Activated CD8-positive, alpha-beta T cell treated with anti-CD3 and anti-CD28 coated beads, Interleukin-2, amount 10 ng/mL, durations not matched to agents 7 days and 5 days (primary cell): ENCODE results near the gene DBH. TPM values are rescaled to one million over a fixed set of nuclear protein-coding genes. Genes with fewer than 3 reads are reported as not detected.

Experiments
- ATAC-seq: fragments of 150-1000 bp; cut with Tn5 transposase; one replicate; pipeline ENCODE4 v1.10.0; 2021; ENCODE audit warnings: moderate library complexity
- CTCF ChIA-PET: fragments of 350-600 bp; sonication (Branson Sonifier 250); formaldehyde crosslinking; loops from one replicate; lab custom pipeline; 2021; ENCODE audit warnings: antibody characterized with exemption; lab: Charles Lee
- POLR2A ChIA-PET: fragments of 350-600 bp; sonication (Branson Sonifier 250); formaldehyde crosslinking; loops from one replicate; lab custom pipeline; 2021; ENCODE audit warnings: antibody characterized with exemption; lab: Charles Lee
- DNase-seq: peaks from one replicate; pipeline ENCODE4 v3.0.0-alpha.2; 2020
- H3K27ac Mint-ChIP-seq: one replicate; pipeline ENCODE4 v1.8.0; 2021; ENCODE audit warnings: mild to moderate bottlenecking, mixed read lengths
- H3K27me3 Mint-ChIP-seq: one replicate; pipeline ENCODE4 v1.8.0; 2021; ENCODE audit warnings: low read depth, mixed read lengths
- H3K36me3 Mint-ChIP-seq: one replicate; pipeline ENCODE4 v1.8.0; 2021; ENCODE audit warnings: low read depth, mixed read lengths
- H3K4me1 Mint-ChIP-seq: one replicate; pipeline ENCODE4 v1.8.0; 2021; ENCODE audit warnings: low read depth, mixed read lengths
- H3K4me3 Mint-ChIP-seq: one replicate; pipeline ENCODE4 v1.8.0; 2021; ENCODE audit warnings: mild to moderate bottlenecking, mixed read lengths
- H3K9me3 Mint-ChIP-seq: one replicate; pipeline ENCODE4 v1.8.0; 2022; ENCODE audit warnings: mixed read lengths; ENCODE audit not compliant: insufficient read depth
- total RNA-seq, 2 experiments: library from RNA; stranded (reverse); gene quantifications; one replicate each; pipeline ENCODE4 v1.2.3, GENCODE V29; 2021

Gene DBH
- total RNA-seq, 2 experiments from 2014 or later = not detected

DNA sequence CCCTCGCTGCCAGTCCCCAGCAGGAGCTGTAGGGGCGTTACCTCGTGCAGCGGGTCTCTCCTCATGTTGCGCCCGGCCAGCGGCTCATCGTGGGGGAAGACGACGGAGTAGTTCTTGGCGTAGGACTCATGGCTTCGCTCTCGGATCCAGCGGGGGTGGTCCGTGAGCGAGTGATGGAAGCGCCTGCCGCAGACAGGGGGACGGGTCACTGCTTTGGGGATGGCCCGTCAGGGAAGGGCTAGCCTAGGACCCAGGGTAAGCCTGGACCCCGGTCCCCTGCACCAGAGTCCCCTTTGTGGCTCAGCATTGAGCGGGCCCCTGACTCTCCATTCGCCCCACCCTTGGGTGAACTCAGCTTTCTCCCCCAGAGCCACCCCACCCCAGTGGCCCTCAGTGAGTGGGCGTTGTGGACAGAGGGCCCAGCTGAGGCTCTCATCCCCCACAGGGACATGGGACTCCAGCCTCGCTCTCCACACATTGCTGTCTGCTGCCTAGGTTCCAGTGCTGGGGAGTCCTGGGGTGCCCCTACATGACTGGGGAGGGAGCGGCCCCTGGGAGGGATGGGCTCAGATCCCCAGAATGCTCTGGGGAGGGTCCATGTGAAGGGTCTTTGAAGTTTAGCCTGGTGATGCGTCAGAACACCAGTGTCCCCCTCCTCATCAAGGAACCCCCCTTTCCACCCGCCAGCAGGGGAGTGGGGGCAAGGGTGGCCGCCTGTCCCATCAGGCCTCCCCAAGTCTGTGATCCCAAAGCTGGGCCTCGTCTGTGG lies 72.3 kb downstream of the DBH start:
- ATAC-seq (no peak), DNase-seq (no peak)
- Mint-ChIP-seq H3K9me3 (no peaks in the 10 kb centered on the region), H3K27ac (no peak overlapping the region), H3K4me1 (peaks cover 15% of the 10 kb centered on the region), H3K36me3 (no peaks in the 10 kb centered on the region), H3K27me3 (no peaks in the 10 kb centered on the region), H3K4me3 (no peak overlapping the region)
- ChIA-PET CTCF (interaction anchor here (0.8 to 1.1 kb wide), 2 partner anchors 25 to 175 kb away, joined by 3 to 4 read pairs; no protein-coding TSS in a partner anchor), POLR2A (interaction anchor here (1.8 kb wide), 1 partner anchor 25 kb away, joined by 6 read pairs; no protein-coding TSS in a partner anchor)

Other genes starting within 250 kb of the DBH start
- 10 to 100 TPM; 23.6 to 25.7 TPM for gene REXO4, start 218.4 kb upstream of the DBH start, total RNA-seq
- 1 to 10 TPM; 1.4 to 2.5 TPM for gene ADAMTS13, start 214.0 kb upstream of the DBH start, total RNA-seq
- 1 to 10 TPM; 1.3 to 2.4 TPM for gene CACFD1, start 176.4 kb upstream of the DBH start, total RNA-seq
- gene SLC2A6, start 157.3 kb upstream of the DBH start, total RNA-seq = 10 to 100 TPM; 14.1 to 17.0 TPM
- not detected for gene MYMK, start 111.4 kb upstream of the DBH start, total RNA-seq
- not detected for gene ADAMTSL2, start 101.7 kb upstream of the DBH start, total RNA-seq
- not detected for gene FAM163B, start 27.0 kb upstream of the DBH start, total RNA-seq
- 1 to 10 TPM; 3.0 to 3.4 TPM for gene SARDH, start 102.0 kb downstream of the DBH start, total RNA-seq